Measurements from ENCODE around the gene SPATA13. TPM values are rescaled to one million over a fixed set of nuclear protein-coding genes. Genes with fewer than 3 reads are reported as not detected.

The SPATA13 gene
- total RNA-seq, 1 donor from 2014 or later = 11.4 TPM

DNA sequence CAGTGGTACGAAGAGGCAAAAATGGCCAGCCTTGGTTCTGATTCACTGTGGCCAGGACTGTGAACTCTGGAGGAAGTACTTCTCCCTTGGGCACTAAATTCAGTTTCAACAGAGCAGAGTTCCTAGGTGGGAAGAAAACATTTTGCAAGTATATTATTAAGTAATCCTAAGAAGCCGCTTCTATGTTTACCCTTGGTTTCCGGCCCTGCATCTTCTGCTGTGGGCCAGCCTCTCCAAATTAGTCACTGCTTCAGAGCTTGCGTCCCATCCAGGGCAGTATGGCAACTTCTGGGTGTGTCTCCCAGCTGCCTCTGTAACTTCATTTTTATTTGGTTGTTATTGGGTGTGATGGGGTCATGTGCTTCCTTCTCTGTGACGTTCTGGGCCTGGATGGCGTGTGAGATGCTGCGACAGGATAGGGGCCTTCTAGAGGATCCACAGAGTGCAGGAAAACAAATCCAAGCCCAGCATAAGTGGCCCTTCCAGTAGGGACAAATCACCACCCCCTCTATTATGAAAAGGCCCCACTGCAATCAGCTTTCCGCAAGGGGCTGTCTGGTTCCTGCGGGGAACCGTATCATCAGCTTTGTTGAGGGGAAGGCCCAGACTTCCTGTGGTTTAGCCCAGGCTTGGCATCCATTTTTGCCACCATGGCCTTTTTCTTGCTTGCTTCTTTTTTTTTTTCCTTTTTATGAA is 93.8 kb downstream of the SPATA13 start:
- TF ChIP-seq, protein P1, sequence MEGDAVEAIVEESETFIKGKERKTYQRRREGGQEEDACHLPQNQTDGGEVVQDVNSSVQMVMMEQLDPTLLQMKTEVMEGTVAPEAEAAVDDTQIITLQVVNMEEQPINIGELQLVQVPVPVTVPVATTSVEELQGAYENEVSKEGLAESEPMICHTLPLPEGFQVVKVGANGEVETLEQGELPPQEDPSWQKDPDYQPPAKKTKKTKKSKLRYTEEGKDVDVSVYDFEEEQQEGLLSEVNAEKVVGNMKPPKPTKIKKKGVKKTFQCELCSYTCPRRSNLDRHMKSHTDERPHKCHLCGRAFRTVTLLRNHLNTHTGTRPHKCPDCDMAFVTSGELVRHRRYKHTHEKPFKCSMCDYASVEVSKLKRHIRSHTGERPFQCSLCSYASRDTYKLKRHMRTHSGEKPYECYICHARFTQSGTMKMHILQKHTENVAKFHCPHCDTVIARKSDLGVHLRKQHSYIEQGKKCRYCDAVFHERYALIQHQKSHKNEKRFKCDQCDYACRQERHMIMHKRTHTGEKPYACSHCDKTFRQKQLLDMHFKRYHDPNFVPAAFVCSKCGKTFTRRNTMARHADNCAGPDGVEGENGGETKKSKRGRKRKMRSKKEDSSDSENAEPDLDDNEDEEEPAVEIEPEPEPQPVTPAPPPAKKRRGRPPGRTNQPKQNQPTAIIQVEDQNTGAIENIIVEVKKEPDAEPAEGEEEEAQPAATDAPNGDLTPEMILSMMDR (IDR thresholded peaks at IDR 0.05; ENCODE audit: unreplicated experiment) = no peak
- Mint-ChIP-seq H3K9me3 (ENCODE audit: unreplicated experiment) (no peaks in the 10 kb centered on the region), H3K4me3 (ENCODE audit: unreplicated experiment) (no peak overlapping the region), H3K36me3 (ENCODE audit: low read depth, unreplicated experiment) (peaks cover 7% of the 10 kb centered on the region), H3K27me3 (ENCODE audit: unreplicated experiment) (peaks cover 2% of the 10 kb centered on the region), H3K27ac (ENCODE audit: unreplicated experiment) (no peak overlapping the region), H3K4me1 (ENCODE audit: unreplicated experiment) (peaks cover under 1% of the 10 kb centered on the region)
- DNase-seq (ENCODE audit: low spot score) = no peak

DNA sequence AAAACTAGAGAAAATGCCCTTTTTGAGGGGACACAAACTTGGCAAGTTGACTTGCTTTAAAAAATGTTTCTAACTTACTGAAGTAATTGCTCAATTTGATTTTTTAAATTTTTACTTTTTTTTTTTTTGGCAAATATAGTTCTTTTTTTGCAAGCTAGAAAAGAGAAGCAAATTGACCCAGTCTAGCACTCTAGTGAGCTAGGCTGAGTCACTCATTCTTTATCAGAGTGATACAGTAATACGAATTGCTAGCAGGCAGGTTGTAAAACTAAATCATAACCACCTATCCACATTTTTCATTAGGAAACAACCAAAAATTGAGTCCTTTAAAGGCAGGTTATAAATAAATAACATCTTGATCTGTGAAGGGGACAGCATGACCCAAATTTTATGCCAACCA is 97.0 kb downstream of the SPATA13 start:
- Mint-ChIP-seq H3K9me3 (ENCODE audit: unreplicated experiment) (no peaks in the 10 kb centered on the region), H3K4me3 (ENCODE audit: unreplicated experiment) (no peak overlapping the region), H3K27me3 (ENCODE audit: unreplicated experiment) (peaks cover 4% of the 10 kb centered on the region), H3K27ac (ENCODE audit: unreplicated experiment) (no peak overlapping the region), H3K4me1 (ENCODE audit: unreplicated experiment) (no peaks in the 10 kb centered on the region), H3K36me3 (ENCODE audit: low read depth, unreplicated experiment) (peaks cover 2% of the 10 kb centered on the region)
- DNase-seq (ENCODE audit: low spot score) = no peak
- TF ChIP-seq, protein P1 (IDR thresholded peaks at IDR 0.05; ENCODE audit: unreplicated experiment) = no peak

DNA sequence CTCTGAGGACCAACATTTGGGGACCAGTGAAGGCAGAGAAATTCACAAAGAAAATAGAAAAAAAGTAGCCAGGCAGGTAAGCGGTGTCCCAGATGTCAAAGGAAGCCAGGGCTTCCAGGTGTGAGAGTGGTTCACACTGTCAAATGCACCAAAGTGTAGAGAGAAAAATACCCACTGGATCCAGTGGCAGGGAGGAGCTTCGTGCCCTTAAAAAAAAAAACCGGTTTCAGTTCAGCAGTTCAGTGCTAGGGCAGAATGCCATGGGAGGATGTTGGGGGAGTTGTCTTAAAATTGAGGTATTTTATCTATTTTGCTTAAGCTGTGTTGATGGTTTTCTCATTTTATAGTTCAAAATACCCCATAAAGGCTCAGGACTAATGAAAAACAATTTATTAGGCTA is 101.0 kb downstream of the SPATA13 start:
- Mint-ChIP-seq H3K27me3 (ENCODE audit: unreplicated experiment) (peaks cover 2% of the 10 kb centered on the region), H3K27ac (ENCODE audit: unreplicated experiment) (no peak overlapping the region), H3K4me3 (ENCODE audit: unreplicated experiment) (no peak overlapping the region), H3K36me3 (ENCODE audit: low read depth, unreplicated experiment) (no peaks in the 10 kb centered on the region), H3K4me1 (ENCODE audit: unreplicated experiment) (no peaks in the 10 kb centered on the region), H3K9me3 (ENCODE audit: unreplicated experiment) (no peaks in the 10 kb centered on the region)
- no peak for DNase-seq (ENCODE audit: low spot score)
- TF ChIP-seq, protein P1 (IDR thresholded peaks at IDR 0.05; ENCODE audit: unreplicated experiment) = no peak

DNA sequence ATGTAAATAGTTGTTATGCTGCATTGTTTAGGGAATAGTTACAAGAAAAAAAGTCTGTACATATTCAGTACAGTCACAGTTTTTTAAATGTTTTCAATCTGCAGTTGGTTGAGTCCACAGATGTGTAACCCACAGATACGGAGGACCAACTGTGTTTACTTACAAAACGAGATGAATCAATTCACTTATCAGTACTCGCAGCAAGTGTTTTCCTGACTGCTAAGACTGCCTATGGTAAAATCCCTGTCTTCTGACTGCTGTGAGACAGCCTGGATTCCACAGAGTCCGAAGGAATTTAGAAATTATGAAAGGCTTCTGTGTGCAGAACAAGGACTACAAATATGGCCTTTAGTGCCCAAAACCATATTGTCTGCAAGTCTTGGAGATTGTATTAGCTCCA is 103.1 kb downstream of the SPATA13 start:
- no peak overlapping the region for H3K27ac Mint-ChIP-seq (ENCODE audit: unreplicated experiment)

DNA sequence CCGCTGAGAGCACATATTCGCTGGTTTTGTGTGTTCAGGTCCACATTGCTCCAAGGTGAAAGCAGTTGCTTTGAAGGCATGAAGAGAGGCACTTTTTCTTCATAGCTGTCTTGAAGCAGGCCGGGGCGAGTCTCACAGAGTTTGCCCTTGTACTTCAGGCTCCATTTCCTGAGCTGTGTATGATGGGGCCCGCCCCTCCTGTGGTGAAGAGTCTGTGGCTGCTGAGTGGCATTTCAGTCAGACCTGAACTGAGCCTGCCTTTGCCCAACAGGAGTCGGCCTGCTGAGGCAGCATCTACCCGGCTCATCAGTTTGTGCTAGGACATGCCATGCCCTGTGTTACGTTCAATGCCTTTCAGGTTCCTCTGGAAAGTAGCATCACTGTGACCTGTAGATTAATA is 104.5 kb downstream of the SPATA13 start:
- Mint-ChIP-seq H3K4me1 (ENCODE audit: unreplicated experiment) (no peaks in the 10 kb centered on the region), H3K27me3 (ENCODE audit: unreplicated experiment) (peaks cover 2% of the 10 kb centered on the region), H3K4me3 (ENCODE audit: unreplicated experiment) (no peak overlapping the region), H3K36me3 (ENCODE audit: low read depth, unreplicated experiment) (no peaks in the 10 kb centered on the region), H3K27ac (ENCODE audit: unreplicated experiment) (no peak overlapping the region), H3K9me3 (ENCODE audit: unreplicated experiment) (no peaks in the 10 kb centered on the region)
- DNase-seq (ENCODE audit: low spot score) = no peak
- TF ChIP-seq, protein P1 (IDR thresholded peaks at IDR 0.05; ENCODE audit: unreplicated experiment) = no peak

More for the DNA sequence above, 103.1 kb downstream of the SPATA13 start:
- TF ChIP-seq, protein P1 (IDR thresholded peaks at IDR 0.05; ENCODE audit: unreplicated experiment) = no peak
- H3K9me3 Mint-ChIP-seq (ENCODE audit: unreplicated experiment) = no peaks in the 10 kb centered on the region
- no peak for DNase-seq (ENCODE audit: low spot score)
- H3K4me1 Mint-ChIP-seq (ENCODE audit: unreplicated experiment) = no peaks in the 10 kb centered on the region
- peaks cover 3% of the 10 kb centered on the region for H3K27me3 Mint-ChIP-seq (ENCODE audit: unreplicated experiment)
- no peaks in the 10 kb centered on the region for H3K36me3 Mint-ChIP-seq (ENCODE audit: low read depth, unreplicated experiment)
- H3K4me3 Mint-ChIP-seq (ENCODE audit: unreplicated experiment) = no peak overlapping the region
